Activated CD8-positive, alpha-beta memory T cell treated with anti-CD3 and anti-CD28 coated beads, Interleukin-2, amount 50 U/mL, for 24 hours (primary cell): Measurements from ENCODE around the gene BCAS3.

Experiments
- DNase-seq: peaks from one replicate; pipeline ENCODE4 v3.0.0-alpha.2; 2020; ENCODE audit errors: extremely low read depth

Gene BCAS3

DNA sequence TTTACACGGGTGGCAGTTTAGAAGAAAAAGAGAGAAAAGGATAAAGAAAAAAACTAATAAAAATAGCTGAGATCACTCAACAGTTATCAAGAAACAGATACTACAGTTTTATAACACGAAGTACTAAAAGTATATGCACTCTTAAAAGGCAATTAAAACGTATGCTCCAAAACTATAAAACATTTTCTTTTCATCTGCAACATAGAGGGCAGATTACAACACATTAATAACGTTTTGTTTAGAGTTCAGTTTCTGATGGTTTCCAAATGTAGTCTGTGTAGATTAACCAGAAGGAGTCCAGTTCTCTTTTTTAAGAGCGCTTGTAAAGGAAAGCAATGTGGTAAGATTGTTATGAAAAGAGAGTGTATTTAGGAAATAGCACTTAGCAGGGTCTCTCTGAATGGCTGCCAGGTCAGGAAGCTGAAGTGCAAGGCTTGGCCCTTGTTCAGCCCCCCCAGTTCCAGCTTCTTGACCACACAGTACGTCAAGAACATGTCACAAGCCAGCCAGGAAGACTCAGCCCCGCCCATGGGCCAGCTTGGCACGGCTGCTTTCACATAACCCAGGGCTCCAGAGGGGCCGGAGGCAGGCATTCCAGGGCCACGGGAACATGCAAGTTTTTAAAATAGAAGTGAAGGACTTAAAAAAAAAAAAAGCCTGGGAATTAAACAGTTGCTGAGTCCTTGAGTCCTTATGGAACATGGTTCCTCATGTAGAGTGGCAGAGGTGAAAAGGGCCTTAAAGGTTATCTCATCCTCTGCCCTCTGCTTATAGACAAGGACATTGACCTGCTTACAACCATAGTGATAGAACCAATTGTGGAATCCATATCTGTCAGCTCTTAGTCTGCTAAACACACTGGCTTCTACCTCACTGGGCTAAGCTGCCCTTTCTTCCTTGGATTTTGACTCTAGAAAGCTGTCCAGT is 574.6 kb downstream of the BCAS3 start:
- DNase-seq, result no peak

DNA sequence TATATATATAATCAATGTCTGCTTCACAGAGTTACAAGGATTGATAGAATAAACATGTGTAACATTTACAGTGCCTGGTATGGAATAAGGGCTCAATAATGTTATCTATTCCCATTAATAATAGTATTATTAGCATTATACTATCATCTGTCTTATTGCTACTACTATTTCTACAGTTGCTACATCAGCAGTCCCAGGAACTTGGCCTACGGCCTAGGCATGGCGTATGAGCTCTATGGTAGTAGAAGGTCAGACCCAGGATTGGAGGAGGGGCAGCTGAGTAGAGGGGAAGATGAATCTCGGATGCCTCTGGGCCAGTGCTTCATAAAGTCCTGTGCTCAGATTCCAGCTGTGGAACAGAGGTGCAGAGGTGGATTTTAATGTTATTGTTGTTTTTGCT is 575.7 kb downstream of the BCAS3 start:
- no peak for DNase-seq

DNA sequence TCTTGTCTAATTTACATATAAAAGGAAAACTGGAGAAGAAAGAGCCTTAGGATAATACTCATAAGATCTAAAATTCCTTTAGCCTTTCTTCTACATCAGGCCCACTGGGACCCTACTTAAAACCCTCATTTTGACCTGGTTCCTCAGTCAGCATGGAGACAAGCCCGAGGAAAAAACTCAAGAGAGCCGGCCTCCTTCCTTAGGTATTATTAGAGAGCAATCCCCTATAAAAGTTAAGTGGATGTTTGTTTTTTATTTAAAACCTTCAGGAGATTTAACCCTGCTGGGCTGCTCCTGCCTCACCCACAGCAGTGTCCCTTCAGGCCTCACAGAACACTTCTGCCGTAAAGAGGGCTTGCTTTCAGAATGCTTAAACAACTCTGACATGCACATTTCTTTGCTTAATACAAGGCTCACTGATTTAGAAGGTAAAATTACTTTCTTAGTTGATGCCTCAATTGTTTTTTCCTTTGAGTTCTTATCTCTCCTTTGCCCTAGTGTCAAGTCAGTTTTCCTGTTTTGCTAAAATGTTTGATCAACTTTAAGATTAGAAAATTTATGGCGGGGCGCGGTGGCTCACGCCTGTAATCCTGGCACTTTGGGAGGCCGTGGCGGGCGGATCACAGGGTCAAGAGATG is 576.4 kb downstream of the BCAS3 start:
- no peak for DNase-seq

DNA sequence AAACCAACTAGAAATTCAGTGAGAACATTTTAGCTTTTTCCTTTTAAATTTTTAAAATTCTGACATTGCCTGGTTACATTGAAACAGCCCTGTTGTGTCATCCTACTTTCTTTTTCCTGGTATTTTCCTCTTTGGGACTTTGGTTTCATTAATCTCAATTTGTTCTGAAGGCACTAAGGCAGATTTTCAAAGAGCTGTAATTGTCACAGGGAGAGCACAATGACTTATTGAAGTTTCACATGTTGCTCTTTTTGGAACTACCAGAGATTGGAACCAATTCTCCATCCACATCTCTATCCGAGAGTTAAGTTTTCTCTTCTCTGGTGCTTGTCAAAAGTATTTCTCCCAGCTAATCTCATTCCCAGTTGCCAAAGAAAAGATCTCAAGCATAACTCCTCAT is 577.3 kb downstream of the BCAS3 start:
- no peak for DNase-seq

DNA sequence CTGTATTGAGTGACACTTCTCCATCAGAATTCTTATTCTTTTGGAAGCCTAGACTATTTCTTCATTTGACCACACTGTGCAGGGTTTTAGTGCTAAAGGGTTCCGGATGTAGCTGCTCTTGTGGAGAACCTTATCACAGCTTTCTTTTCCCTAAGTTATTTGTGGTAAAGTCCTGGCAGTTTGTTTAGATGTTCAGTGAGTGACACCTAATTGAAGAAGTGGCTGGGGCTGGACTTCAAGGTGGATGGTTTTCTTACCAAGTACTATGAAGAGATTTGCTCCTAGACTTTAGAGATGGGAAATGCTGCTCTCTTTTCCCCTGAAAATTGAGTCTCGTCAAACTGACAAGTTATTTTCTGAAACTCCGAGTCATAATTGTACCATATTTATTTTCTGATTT is 578.0 kb downstream of the BCAS3 start:
- DNase-seq, result no peak

DNA sequence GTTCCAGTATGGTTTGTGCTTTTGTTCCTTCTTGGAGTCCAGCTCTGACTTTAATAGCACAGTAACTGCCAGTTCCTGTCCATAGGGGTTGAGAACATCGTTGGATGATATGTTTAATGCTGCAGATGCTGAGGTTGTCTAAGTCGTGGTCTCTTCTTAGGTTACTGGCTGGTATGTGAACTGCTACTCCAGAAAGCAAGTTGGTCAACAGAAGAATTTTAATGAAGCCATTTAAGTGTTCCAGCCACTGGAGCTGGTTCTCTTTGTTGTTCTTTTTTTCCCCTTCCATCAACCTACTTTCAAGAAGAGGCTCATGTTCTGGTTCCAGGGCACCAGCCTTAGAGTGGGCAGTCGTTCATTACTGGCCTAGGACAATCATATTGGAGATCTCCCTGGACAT is 581.7 kb downstream of the BCAS3 start:
- DNase-seq, result no peak

DNA sequence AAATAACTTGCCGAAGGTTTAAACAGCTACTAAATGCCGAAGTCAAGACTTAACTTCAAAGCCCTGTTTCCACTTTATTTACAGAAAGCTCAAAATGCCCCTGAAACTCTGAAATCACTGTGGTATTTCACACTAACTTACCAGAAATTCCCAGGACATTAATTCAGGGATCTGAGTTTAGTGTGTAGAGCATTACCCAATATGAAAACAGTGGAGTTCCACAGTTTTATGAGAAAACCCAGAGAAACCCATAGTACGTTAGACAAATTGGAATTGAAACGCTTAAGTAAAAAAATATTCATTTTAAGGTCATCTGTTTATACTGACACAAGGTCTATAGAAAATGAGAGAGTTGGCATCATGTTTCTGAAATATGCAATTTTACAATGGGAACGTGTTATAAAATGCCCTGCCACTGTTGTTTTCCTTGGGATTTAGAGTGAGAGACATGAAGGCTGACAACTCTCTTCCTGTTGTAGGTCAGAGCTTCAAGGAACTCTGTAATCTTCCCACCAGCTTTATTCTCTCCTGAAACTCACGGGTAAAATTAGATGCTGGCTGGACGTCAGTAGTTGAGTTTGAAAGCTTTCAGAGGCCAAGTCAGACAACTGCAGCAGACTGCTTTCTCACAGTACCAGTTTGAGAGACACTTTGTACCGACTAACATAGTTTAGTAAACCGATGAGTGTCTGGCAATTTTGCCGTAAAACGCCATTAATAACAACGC is 582.6 kb downstream of the BCAS3 start:
- DNase-seq, result no peak

DNA sequence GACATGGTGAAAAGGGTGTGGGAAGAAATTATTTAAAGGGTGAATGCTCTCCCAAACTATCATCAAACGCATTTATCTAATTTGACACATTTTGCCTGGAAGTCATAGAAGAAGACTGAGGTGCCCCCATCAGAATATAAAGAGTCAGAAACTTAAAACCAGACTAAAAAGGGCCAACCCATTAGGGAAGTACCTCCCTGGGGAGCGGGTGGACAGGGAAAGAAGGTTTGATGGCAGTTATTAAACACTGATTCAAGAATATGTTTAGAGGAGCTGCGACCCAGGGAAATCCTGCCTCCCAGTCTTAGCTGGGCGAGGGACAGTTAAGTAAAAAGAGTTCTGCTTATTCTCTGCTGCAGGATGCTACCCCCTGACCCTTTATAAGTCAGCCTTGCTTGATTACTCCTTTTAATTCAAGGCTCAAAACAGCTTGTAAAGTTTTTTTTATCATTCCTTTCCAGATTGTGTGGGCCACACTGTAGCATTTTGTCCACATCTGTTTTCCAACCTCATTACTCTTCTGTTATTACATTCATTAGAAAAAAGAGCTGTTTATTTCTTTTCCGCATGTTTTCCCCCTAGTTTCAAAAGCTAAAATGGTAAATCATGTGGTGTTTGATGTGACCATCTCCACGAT is 583.5 kb downstream of the BCAS3 start:
- no peak for DNase-seq

DNA sequence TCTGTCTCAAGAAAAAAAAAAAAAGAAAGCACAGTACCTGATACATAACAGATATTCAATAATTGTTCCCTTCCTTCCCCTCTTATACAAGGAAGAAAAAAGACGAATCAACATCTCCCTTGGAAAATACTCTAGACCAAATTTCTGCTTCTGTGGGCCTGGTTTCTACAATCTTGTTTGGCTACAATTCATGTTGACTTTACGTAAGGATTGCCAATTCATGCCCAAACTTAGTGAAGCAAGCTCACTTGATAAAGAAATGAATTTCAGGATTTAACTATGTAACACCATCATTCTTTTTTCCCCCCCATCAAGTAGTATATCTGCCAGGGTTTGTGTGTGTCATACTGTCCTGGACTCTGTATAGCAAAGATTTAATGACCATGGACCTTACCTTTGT is 587.7 kb downstream of the BCAS3 start:
- no peak for DNase-seq

DNA sequence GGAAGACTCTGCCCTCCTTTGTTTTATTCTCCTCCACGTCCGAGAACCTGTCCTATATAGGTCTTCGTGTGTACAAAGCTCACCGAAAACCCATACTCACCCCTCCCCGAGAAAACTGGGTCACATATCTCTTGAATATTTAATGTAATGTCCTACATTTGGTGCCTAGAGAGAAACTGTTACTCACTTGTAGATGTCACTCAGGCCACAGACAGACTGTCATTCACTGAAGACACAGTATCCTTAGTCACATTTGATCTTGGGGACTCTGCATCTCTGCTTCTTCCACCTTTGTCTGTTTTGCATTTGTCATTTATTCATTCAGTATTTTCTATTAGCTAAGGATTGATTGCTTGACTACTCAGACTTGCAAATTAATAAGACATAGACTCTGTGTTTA is 590.2 kb downstream of the BCAS3 start:
- DNase-seq, result no peak

DNA sequence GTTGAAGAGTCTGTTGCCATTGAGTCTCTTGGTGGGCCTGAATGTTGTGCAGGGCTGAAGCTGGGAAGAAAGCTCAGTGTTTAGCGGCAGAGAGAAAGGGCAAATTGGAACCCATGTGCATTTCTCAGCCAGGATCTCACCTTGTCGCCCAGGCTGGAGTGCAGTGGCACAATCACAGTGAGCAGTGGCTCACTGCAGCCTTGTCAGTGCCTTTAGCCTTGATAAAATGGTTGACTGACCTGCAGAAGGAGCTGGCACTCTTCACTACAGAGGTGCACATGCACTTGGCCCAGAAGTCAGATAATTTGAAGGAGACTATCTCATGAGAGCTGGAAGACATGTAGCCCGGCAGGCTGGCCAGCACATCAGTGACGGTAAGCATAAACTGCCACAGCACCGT is 597.7 kb downstream of the BCAS3 start:
- no peak for DNase-seq

DNA sequence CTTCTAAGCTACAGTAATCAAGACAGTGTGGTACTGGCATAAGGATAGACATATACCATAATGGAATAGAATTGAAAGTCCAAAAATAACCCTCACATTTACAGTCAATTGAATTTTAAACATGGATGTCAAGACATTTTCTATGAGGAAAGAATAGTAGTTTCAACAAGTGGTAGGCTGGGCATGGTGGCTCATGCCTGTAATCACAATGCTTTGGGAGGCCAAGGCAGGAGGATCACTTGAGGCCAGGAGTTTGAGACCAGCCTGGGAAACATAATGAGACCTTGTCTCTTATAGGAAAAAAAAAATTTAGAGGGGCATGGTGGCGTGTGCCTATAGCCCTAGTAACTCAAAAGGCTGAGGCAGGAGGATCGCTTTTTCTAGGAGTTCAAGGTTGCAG is 599.2 kb downstream of the BCAS3 start:
- no peak for DNase-seq

DNA sequence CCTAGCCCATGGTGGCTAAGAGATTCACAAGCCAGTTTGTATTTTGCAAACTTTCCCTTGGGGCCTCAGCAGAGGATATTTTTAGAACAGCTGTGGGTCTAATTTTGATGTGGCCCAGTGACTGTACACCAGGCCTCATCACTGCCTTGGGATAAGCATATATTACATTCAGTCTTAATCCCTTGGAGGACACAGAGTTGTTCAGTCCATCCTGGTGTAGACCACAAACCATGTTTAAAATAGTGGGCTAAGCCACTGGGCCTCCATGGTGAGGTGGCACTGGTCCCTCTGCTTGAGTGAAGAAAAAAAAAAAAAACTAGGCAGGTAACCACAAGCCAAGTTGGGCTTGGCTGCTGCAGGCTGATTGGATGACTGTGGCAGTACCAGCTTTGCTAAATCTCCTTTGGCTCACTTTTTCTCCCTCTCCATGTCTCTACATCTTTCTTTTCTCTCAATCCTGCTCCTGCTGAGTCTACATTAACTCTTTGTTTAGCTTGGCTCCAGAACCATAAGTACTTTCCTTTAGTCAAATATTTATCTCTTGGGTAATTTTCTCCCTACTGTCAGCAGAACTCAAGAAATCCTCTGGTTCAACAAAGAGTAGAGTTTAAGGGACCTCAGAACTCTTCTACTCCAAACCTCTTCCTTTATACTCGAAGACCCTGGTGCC is 602.0 kb downstream of the BCAS3 start:
- no peak for DNase-seq

DNA sequence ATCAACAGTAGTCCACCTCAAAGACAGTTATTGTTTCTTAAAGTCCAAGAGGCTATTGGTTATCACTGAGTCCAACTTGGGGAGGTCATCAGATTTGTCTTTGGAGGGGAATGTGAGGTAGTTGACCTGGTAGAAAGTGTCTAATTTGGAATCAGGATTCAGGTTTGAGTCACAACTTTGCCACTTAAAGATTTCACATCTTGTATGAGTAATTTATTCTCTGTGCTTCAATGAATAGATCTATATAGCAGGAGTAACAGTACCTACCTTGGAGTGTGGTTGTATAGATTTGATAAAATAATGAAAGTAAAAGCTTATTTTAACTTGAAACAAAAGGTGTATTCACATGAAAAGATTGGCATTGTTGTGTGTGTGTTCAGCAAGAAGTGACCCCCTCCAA is 602.7 kb downstream of the BCAS3 start:
- DNase-seq, result no peak

DNA sequence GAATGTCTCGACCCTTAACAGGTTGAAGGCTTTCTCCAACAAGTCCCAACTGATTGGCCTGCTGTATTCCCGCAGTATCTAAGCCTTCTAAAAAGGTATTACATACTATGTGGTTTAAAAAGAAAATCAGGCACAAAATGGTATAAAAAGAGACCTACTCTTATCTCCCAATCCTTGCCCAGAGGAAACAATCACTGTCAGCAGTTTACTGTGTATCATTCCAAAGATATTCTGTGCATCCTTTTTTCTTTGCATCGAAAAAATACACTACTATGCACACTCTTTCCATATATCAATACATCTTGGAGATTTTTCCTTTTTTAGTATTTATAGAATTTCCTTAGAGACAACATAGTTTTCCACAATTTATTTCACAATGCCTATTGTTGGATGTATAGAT is 603.2 kb downstream of the BCAS3 start:
- DNase-seq, result no peak

DNA sequence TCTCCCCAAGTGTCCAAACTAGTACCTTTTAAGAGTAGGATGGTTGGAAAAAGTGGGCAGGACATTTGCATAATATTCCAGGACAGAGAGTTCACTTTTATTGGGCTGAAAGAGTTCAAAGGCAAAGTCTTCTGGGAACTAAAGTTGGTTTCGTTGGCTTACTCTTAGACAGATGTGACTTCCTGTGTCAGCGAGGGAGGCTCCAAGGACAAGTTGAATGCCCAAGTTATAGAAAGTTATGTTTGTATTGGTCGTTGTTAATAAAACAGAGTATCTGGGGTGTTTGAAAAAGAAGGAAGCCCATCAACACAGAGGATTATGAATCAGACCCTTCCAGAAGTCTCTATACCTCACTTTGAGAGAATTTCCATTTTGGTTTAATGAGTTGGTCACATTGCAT is 604.7 kb downstream of the BCAS3 start:
- DNase-seq, result no peak

DNA sequence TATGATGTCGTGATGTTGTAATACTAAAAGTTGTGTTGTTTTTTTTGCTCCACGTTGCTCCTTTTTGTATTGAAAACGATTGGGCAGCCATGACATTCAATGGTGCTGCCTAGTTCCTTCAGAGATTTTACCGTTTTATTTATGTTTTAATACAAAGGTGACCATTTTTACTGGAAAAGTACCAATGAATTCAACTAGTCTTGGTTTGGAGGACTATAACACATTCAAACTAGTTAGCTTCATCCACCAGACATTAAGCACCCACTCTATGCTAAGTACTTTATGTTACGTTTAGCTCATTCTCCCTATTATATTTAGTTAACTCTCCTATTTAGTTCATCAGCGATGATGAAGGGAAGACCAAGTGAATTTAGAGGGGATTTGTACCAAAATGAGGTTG is 605.4 kb downstream of the BCAS3 start:
- no peak for DNase-seq

DNA sequence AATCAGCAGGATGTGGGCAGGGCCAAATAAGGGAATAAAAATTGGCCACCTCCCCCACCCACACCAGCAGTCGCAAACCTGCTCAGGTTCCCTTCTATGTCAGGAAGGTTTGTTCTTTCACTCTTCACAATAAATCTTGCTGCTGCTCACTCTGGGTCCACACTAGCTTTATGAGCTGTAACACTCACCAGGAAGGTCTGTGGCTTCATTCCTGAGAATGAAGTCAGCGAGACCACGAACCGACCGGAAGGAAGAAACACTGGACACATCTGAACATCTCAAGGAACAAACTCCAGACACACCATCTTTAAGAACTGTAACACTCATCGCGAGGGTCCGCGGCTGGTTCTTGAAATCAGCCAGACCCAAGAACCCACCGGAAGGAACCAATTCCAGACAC is 606.5 kb downstream of the BCAS3 start:
- DNase-seq, result no peak

DNA sequence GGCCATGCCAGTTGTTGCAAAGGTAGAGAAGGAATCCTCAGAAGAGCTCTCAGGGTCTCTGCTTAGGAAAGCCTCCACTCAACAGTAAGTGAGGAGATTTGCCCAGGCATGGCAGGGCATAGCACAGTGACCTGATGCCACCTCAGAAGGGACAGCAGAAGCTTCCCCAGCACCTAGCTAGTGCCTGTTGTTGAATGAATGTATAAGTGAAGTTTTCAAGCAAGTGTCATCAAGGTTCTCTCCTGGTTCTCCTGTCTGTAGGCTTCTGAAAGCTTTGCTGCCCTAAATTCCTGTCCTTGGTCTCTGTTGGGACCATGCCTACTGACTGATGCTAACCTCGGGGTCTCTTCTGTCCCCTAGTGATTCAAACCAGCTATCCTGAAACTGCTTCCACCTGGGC is 607.1 kb downstream of the BCAS3 start:
- DNase-seq, result no peak

DNA sequence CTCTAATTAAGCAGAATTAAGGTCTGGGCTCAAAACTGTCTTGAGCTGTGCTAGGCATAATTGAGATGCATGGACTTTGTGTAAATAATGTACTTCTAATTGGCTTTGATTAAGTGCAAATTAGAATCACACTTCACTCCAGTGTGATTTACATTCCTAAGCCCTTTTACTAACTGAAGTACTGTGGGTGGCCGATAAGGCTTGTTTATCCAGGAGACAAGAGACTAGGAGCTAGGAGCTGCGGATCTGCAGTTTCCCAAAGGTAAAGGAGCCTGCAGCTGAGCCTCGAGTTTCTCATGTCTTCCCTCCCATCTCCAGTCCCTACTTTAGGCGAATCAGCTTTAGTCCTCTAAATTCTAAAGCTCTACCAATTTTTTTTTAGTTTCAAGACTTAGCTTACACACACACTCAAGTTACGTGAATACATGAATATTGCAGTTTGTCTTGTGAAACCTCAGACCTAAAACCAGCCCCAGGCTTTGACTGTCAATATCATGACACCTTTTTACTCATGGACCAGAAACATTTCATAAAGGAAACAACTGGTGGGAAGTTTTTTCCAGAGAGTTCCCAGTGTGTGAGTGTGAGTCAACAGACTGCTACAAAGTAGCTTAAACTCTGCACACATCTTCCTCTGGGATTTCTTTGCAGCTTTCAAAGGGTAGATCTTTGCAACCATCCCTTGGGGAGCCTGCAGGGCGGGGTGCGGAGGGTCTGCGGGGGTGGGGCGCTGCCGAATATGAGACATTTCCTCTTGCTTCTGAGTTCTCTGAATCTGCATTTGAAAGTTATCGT is 608.1 kb downstream of the BCAS3 start:
- no peak for DNase-seq

DNA sequence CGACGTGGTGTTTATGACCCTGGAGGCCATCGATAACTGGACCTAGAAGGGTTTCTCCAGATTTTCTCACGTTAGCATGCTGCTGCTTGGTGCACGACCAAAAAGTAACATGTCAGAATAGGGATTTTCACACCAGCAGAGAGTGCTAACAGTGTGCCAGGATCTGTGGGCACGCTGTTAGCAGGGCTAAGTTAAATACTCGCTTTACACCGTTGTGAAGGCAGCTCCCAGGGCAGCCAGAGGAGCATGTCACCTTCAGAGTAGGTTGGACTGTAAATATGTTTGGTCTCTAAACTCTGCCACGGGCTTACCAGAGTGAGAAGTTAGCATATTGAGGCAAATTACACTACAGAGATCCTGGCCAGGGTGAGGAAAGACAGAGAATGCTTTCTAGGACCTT is 608.8 kb downstream of the BCAS3 start:
- no peak for DNase-seq
